GM12874 (cell line): ENCODE measurements around the gene TRAPPC8.

Experiments
- TF ChIP-seq, protein P1 (sequence below): IDR thresholded peaks from 2 replicates; pipeline ENCODE4 v1.5.1; 2011; ENCODE audit warnings: low read depth, mild to moderate bottlenecking, control low read depth, low read length, moderate library complexity; ENCODE audit not compliant: insufficient read depth

The TRAPPC8 gene

GRCh38 chr18:31954349-31954748, 11.4 kb upstream of the TRAPPC8 start:
- TF ChIP-seq, protein P1, sequence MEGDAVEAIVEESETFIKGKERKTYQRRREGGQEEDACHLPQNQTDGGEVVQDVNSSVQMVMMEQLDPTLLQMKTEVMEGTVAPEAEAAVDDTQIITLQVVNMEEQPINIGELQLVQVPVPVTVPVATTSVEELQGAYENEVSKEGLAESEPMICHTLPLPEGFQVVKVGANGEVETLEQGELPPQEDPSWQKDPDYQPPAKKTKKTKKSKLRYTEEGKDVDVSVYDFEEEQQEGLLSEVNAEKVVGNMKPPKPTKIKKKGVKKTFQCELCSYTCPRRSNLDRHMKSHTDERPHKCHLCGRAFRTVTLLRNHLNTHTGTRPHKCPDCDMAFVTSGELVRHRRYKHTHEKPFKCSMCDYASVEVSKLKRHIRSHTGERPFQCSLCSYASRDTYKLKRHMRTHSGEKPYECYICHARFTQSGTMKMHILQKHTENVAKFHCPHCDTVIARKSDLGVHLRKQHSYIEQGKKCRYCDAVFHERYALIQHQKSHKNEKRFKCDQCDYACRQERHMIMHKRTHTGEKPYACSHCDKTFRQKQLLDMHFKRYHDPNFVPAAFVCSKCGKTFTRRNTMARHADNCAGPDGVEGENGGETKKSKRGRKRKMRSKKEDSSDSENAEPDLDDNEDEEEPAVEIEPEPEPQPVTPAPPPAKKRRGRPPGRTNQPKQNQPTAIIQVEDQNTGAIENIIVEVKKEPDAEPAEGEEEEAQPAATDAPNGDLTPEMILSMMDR: no peak

GRCh38 chr18:31952223-31952622, 9.3 kb upstream of the TRAPPC8 start:
- TF ChIP-seq, protein P1: no peak

DNA sequence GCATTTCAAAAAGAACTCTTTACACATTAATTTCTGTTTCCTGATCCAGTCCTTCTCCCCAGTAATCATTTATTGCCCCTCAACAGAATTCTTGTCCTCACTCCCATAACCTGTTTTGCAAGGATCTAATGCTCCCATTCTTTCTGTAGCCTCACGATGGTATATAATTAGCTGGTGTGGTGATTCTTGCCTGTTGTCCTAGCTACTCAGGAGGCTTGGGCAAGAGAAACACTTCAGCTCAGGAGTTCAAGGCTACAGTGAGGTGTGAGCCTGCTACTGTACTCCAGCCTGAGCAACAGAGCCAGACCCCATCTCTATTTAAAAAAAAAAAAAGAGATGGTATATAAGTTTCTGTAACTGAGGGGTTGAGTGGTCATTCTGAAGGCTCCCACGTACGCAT, 7.7 kb upstream of the TRAPPC8 start:
- TF ChIP-seq, protein P1: no peak

DNA sequence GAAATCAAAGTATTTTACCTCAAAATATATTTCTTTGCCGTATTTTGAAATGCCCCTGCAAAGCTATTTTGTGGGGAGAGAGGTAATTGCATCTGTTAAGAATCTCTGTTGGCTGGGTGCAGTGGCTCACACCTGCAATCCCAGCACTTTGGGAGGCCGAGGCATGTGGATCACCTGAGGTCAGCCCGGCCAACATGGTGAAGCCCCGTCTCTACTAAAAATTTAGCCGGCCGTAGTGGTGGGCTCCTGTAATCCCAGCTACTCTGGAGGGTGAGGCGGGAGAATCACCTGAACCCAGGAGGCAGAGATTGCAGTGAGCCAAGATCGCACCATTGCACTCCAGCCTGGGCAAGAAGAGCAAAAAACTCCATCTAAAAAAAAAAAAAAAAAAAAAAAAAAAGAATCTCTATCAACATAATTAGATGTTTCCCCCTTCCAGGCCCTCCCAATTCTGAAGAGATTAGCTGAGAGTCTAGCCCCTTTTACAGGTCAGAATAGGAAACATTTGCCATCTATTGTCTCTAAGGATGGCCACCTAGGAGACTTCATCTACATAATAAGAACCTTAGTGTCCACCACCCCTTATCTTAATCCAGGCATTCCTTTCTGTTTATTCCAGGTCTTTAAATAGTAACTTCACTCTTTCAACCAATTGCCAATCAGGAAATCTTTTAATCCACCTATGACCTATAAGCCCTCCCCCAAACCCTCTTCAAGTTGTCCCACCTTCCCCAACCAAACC, 3.5 kb upstream of the TRAPPC8 start:
- TF ChIP-seq, protein P1: no peak

GRCh38 chr18:31943878-31944816, 1.2 kb upstream of the TRAPPC8 start:
- TF ChIP-seq, protein P1: no peak

DNA sequence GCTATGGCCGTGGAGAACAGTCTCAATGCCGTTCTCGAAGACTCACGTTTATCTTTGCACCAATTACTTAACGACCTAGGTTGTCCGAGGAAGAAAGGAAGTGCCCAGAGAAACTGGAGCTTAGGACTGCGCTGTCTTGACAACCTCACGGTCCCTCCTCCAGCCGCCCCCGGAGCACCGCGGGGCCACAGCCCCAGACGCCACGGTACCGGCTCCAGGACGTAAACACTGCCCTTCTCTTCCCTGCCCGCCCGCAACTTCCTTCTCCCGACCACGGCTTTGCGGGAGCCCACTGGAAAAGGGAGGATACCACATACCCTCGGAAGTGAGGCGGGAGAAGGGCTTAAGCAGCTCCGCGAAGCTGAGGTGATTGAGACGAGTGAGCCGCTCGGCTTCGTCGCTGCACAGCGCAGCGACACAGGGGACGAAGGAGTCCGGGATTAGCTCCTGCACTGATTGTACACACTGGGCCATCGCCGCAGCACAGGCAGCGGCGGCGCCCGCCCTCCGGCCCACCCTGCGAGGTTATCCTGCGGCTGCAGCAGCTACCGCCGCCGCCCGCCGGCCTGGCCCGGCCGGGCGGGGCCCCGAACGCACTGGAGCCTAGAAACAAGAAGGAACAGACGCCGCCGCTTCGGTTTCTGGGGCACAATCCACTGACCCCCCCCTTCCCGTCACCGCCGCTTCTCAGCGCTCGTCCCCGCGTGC, 483 bp downstream of the TRAPPC8 start:
- TF ChIP-seq, protein P1: no peak
